ENCODE measurements around the gene SLC46A3. TPM values are rescaled to one million over a fixed set of nuclear protein-coding genes. Genes with fewer than 3 reads are reported as not detected.

The SLC46A3 gene
- total and polyA plus RNA-seq, 2 of the 13 experiments (the other 11 are each of a cell fraction or from before 2014, with no cell fraction given) = not detected

DNA sequence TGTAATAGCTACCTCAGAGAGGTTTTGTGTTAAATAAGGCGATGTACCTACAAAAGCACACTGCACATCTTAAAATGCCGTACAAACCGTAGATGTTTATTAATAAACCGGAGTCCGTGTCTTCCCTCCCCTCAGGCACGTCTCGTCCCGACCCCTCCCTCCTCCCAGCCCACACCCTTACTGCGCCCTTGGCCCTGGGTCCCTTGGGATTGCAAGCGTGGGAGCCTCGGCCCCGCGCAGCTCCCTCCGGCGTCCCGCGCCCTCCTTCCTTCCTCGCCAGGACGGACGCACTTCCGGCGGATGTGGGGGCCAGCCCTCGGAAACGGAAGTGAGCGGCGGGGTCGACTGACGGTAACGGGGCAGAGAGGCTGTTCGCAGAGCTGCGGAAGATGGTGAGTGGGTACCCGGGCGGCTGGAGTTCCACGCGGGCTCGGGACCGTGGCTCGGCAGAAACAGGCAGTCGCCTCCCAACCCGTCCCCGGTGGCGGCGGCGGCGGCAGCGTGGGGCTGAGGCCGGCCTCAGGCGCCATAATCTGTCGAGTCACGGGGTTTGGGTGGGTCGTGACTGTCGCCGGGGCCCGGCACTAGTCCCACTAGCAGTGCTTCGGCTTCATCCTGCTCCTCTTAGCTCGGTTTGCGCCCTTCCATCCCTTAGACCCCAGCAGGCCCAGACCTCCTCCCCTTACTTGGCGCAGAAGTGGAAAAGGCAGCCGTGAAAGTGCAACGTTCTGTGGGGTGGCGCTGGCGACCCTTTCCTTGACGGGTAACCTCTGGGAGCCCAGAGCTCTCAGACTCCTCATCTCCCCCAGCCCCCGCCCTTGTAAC, 59.8 kb downstream of the SLC46A3 start, which contains the start of gene POMP (continued):
- TF ChIP-seq ZNF318 (CRISPR knock-in tag; IDR thresholded peaks at IDR 0.05) (no peak), ZNF225 (CRISPR knock-in tag; IDR thresholded peaks at IDR 0.05) (peak; percentile 80; the same call in 1 of the 2 replicates), NCOA5 (CRISPR knock-in tag; IDR thresholded peaks at IDR 0.05) (no peak), PPARG (CRISPR knock-in tag; conservative IDR thresholded peaks at IDR 0.05) (no peak), RNF2 (conservative IDR thresholded peaks at IDR 0.05; ENCODE audit: low read depth) (no peak), SUZ12 (IDR thresholded peaks at IDR 0.05; ENCODE audit: low read depth, low read length) (no peak), CEBPB (IDR thresholded peaks at IDR 0.05; ENCODE audit: borderline replicate concordance, low read depth, low read length) (no peak), ZHX1 (CRISPR knock-in tag; IDR thresholded peaks at IDR 0.05; ENCODE audit: low read depth) (no peak)
- TF ChIP-seq, protein P1, sequence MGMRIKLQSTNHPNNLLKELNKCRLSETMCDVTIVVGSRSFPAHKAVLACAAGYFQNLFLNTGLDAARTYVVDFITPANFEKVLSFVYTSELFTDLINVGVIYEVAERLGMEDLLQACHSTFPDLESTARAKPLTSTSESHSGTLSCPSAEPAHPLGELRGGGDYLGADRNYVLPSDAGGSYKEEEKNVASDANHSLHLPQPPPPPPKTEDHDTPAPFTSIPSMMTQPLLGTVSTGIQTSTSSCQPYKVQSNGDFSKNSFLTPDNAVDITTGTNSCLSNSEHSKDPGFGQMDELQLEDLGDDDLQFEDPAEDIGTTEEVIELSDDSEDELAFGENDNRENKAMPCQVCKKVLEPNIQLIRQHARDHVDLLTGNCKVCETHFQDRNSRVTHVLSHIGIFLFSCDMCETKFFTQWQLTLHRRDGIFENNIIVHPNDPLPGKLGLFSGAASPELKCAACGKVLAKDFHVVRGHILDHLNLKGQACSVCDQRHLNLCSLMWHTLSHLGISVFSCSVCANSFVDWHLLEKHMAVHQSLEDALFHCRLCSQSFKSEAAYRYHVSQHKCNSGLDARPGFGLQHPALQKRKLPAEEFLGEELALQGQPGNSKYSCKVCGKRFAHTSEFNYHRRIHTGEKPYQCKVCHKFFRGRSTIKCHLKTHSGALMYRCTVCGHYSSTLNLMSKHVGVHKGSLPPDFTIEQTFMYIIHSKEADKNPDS (CRISPR knock-in tag; IDR thresholded peaks at IDR 0.05) = no peak
- TF ChIP-seq, protein P2, sequence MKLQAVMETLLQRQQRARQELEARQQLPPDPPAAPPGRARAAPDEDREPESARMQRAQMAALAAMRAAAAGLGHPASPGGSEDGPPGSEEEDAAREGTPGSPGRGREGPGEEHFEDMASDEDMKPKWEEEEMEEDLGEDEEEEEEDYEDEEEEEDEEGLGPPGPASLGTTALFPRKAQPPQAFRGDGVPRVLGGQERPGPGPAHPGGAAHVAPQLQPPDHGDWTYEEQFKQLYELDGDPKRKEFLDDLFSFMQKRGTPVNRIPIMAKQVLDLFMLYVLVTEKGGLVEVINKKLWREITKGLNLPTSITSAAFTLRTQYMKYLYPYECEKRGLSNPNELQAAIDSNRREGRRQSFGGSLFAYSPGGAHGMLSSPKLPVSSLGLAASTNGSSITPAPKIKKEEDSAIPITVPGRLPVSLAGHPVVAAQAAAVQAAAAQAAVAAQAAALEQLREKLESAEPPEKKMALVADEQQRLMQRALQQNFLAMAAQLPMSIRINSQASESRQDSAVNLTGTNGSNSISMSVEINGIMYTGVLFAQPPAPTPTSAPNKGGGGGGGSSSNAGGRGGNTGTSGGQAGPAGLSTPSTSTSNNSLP (IDR thresholded peaks at IDR 0.05; ENCODE audit: low read depth, low read length) = no peak
